Middle frontal gyrus (tissue), 1 donor: ENCODE results near the gene CD248.

Source experiments
- DNase-seq: peaks from one replicate; pipeline ENCODE4 v3.0.0-alpha.2; 2015; ENCODE audit warnings: low spot score; ENCODE audit errors: extremely low spot score

CD248 gene

GRCh38 chr11:66340596-66341501 lies 24.0 kb upstream of the CD248 start:
- no peak for DNase-seq

GRCh38 chr11:66339686-66340483 lies 23.0 kb upstream of the CD248 start:
- no peak for DNase-seq

- DNase-seq = no peak
Measured at GRCh38 chr11:66339162-66339675, 22.4 kb upstream of the CD248 start.

GRCh38 chr11:66338276-66339161 lies 21.7 kb upstream of the CD248 start:
- no peak for DNase-seq

- no peak for DNase-seq
Measured at GRCh38 chr11:66337103-66337899, 20.5 kb upstream of the CD248 start.

- peak; percentile 76 for DNase-seq
Measured at GRCh38 chr11:66336234-66337102, 19.6 kb upstream of the CD248 start, which contains the start of gene RIN1. RIN1 (minus strand) TSS chr11:66336434; CDS start chr11:66336402, 32 bp downstream.

- no peak for DNase-seq
Measured at GRCh38 chr11:66335531-66336233, 18.8 kb upstream of the CD248 start.

- no peak for DNase-seq
Measured at GRCh38 chr11:66334605-66335442, 18.0 kb upstream of the CD248 start.

- DNase-seq = no peak
Measured at GRCh38 chr11:66333896-66334604, 17.2 kb upstream of the CD248 start.

- DNase-seq = no peak
Measured at GRCh38 chr11:66333220-66333877, 16.5 kb upstream of the CD248 start.

GRCh38 chr11:66332371-66333219 lies 15.8 kb upstream of the CD248 start:
- DNase-seq = no peak

- DNase-seq = no peak
Measured at GRCh38 chr11:66331542-66332370, 14.9 kb upstream of the CD248 start.

- DNase-seq = no peak
Measured at GRCh38 chr11:66330931-66331330, 14.1 kb upstream of the CD248 start.

- no peak for DNase-seq
Measured at GRCh38 chr11:66329165-66329673, 12.4 kb upstream of the CD248 start.
